GM19324 (cell line): Measurements from ENCODE around the gene SMYD5.

Experiments used
- ATAC-seq: cut with Tn5 transposase; IDR thresholded peaks from one replicate; pipeline ENCODE4 v1.9.1; 2021; ENCODE audit warnings: mild to moderate bottlenecking, moderate library complexity; ENCODE audit not compliant: unreplicated experiment, low FRiP score

The SMYD5 gene

DNA sequence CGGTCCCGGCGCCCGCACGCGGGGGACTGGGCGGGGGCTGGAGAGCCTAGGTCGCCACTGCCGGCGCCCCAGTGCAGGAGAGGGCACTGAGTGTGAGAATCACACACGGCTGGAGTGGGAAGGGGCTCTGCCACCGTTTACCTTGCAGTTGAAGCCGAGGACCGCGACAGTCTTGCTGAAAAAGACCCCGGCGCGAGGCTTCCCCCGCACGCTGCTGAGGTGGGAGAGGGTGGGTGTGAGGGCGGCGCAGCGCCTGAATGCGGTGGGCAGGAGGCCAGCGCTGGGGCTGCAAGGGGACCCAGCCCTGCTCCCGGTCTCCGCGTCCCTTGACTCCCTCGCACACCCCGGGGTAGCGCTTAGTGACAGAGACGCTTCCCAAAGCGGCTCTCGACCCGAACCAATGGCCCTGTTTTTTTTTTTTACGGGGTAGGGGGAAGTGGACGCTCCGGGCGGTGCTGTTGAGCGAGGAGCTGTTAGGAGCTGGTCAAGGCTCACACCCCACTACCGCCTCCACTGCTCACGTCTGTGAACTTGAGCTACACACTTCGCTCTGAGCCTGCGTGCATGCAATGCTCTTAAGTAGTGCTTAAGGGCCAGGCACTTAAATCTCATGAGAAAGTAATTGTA, 10.9 kb upstream of the SMYD5 start:
- no peak for ATAC-seq

DNA sequence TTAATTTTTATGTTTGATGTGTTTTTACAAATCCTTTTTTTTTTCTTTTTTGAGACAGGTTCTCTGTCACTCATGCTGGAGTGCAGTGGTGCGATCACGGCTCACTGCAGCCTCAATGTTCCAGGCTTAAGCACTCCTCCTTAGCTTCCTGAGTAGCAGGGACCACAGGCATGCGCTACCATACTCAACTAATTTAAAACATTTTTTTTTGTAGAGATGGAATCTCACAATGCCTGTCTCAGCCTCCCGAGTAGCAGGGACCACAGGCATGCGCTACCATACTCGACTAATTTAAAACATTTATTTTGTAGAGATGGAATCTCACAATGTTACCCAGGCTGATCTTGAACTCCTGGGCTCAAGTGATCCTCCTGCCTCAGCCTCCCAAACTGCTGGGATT, 8.4 kb upstream of the SMYD5 start:
- no peak for ATAC-seq

DNA sequence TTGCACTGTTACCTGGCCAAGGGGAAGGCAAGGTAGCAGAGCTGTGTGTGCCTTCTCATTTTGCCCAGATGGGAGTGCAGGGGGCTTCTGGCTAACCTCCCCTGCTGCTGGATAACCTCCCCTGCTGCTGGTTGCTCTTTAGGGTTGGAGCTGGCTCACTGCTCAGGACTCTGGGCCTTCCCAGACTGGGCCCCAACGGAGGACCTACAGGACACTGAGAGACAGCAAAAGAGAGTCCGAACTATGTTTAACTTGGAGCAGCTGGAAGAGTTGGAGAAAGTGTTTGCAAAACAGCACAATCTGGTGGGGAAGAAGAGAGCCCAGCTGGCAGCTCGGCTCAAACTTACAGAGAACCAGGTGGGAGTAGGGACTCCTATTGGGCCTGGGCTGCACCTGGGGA, 5.8 kb upstream of the SMYD5 start:
- ATAC-seq, result no peak

DNA sequence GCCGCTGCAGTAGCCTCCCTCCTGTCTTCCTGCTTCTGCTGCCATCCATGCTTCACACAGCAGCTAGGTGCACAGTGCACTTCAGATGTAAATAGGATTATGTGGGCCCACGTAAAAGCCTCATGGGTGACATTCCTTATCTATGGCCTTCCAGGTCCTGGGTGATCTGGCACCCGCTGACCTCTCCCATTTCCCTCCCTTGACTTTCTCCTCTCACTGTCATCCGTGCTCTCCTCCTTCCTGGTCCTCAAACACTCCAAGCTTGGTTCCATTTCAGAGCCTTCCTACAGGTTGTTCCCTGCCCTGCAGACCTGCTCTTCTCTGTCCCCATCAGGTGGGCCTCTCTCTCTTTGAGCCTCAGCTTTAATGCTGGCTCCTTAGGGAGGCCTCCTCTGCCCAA, 4.0 kb upstream of the SMYD5 start:
- ATAC-seq, result no peak

- ATAC-seq, result no peak
Observed at GRCh38 chr2:73210696-73211095, 3.3 kb upstream of the SMYD5 start.

DNA sequence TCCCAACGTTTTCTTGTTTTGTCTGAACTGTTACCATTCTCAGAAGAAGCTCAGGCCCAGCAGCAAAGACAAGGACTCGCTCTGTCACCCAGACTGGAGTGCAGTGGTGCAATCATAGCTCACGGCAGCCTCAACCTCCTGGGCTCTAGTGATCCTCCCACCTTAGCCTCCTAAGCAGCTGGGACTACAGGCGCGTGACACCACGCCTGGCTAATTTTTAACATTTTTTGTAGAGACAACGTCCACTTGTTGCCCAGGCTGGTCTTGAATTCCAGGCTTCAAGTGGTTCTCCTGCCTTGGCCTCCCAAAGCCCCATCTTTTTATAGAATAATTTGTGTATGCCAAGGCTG, 2.0 kb upstream of the SMYD5 start:
- no peak for ATAC-seq

GRCh38 chr2:73212448-73213176, 1.4 kb upstream of the SMYD5 start:
- no peak for ATAC-seq

DNA sequence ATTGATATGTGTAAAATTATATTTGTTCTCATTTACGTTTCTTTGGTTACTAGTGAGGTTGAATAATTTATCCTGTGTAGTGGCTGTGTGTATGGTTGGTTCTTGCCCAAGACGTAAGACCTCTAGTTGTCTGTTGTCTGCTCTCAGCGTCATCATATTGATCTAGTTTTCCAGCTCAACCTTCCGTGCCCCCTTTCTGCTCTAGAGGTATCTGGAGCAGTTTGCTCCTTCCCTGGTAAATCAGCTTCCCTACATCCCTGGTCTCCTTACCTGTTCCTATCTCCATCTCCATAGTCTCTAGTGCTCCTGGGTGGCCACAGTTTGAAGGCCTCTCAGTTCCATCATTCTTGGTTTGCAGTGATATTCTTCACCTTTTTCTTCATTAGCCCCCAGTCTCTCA, 1.2 kb downstream of the SMYD5 start:
- ATAC-seq, result no peak

DNA sequence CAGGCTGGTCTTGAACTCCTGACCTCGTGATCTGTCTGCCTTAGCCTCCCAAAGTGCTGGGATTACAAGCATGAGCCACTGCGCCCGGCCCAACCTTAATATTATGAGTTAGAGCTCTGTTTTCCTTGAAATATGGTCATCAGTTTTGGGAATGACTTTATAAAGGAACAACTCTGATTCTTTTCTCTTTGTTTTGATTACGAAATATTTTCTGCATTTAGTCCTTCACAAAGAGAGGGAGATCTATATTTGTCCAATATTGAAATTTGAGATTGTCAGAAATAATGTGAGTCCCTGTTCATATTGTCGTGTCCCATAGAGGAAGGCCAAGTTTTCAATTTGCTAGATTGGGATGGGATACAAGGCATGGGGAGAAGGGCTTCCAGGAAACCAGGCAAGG, 3.1 kb downstream of the SMYD5 start:
- no peak for ATAC-seq

DNA sequence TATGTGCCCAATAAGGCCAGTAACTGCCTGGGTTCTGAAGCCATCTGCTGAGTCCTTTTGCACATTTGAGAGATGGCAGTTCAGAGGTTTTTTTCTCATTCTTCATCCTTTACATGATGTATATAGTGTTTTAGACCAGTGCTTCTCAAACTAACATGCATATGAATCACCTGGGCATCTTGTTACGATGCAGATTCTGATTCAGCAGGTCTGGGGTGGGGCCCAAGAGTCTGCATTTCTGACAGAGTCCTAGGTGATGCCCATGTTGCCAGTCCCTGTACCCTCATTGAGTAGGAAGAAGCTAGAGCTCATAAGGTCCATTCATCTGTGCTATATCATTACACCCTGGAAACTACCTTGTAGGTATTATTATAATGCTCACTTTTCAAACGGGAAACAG, 3.8 kb downstream of the SMYD5 start:
- ATAC-seq, result no peak

- no peak for ATAC-seq
Observed at GRCh38 chr2:73218298-73218697, 4.3 kb downstream of the SMYD5 start.

DNA sequence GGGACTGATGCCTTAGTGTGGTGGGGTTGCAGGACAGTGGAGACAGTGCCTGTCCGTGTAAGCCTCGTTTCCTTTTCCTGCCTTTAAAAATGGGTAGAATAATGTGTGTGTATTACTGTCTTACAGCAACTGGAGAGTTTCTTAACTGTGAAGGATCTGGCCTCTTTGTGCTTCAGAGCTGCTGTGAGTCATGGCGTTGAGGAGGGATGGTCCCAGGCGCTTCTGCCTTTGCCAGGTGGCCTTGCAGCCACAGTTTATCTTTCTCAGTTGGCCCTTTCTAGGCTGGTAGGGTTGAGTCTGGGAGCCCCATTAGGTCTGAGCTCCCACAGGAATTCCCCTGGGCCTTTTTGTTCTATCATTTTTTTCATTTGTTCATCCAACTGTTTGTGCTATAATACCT, 9.8 kb downstream of the SMYD5 start:
- no peak for ATAC-seq

- ATAC-seq, result no peak
Observed at GRCh38 chr2:73225513-73226360, 11.7 kb downstream of the SMYD5 start.

GRCh38 chr2:73227086-73227485, 13.0 kb downstream of the SMYD5 start:
- no peak for ATAC-seq

GRCh38 chr2:73228631-73229030, 14.6 kb downstream of the SMYD5 start:
- ATAC-seq, result no peak

- ATAC-seq, result peak; percentile 1
Observed at GRCh38 chr2:73232403-73233153, 18.5 kb downstream of the SMYD5 start.

DNA sequence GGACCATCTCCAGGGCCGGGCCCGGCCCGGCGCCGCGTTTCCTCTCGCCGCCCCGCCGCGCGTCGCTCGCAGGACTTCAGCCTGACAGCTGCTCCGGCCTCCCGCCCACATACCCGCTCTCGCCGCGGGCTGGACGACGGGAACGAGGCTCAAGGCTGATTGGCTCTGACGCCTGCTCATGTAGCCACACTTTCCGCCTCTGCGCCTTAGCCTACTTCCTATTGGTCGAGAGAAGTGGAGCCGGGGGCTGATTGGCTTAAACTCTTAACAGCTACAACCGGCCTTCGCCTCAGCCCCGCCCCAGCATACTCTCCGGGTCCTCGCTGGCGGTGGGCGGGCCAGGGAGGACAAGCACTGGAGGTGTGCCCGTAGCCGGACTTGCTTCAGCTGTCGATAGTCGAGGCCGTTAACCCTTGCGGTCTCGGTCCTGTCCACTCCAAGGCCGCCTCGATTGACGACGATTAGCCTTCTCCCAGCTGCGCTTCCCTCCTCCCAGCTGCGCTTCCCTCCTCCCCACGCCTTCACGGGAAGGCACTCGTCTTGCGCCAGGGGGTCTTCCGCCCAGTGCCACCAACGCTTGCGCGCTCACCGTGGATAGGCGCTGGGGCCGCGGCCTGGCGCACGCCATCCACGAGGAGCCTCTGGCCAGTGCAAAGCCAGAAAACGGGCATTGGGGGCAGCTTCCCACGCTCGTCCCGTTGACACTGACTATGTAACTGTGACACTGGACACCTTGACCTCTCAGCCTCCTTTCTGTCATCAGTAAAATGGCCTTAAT, 19.3 kb downstream of the SMYD5 start, which contains the start of gene PRADC1:
TSS of gene PRADC1 (minus strand) at position 86 of the 778 bp plus-strand sequence. CDS start at position 7, 79 bp downstream.
- peak; percentile 91 for ATAC-seq

DNA sequence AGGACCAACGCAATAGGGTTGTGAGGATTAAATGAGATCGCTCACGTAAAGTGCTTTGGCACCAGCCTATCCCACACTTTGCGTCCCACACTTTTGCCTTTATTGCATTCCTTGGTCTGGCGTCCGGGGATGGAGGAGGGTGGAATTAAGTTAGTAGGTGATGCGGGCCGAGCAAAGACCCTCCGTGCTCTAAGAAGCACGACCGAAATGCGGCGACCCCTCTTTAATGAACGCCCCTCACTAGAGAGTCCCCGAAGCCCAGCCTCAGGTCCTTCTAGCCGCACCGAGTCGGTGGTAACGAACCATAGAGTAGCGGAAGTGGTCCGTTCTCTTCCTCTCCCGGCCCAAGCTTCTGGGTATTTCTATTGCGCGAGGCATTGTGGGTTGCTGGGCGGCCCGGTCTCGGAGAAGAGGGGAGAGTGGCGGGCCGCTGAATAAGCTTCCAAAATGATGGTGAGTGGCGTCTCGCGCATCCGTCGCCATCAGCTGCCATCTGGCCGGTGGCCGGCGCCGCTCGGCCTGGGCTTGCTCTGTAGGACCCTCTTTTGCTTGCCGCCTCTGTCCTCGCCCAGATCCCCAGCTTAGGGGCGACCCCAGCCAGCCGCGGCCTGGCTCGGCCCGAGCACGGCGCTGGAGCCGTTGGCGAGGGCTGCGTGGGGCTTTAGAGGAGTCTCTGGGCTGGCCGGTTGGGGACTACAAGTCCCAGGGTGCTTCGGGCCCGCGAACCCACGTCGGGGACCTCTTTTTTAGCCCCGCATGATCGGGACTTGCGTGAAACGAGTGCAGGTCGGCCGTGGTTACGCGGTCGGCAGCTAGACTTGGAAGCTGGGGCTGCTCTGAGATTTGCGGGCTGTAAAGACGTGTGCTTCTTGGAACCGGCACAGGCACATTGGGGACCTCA, 20.1 kb downstream of the SMYD5 start, which contains the start of gene CCT7:
TSS of gene CCT7 (plus strand) at position 377 of the 901 bp plus-strand sequence. CDS start at position 448, 71 bp downstream.
- ATAC-seq, result peak; percentile 63
